Measurements from ENCODE around the gene PDE11A.
A peak's percentile ranks its signal among the peaks of the same experiment; 100 is the strongest.

Gene PDE11A

DNA sequence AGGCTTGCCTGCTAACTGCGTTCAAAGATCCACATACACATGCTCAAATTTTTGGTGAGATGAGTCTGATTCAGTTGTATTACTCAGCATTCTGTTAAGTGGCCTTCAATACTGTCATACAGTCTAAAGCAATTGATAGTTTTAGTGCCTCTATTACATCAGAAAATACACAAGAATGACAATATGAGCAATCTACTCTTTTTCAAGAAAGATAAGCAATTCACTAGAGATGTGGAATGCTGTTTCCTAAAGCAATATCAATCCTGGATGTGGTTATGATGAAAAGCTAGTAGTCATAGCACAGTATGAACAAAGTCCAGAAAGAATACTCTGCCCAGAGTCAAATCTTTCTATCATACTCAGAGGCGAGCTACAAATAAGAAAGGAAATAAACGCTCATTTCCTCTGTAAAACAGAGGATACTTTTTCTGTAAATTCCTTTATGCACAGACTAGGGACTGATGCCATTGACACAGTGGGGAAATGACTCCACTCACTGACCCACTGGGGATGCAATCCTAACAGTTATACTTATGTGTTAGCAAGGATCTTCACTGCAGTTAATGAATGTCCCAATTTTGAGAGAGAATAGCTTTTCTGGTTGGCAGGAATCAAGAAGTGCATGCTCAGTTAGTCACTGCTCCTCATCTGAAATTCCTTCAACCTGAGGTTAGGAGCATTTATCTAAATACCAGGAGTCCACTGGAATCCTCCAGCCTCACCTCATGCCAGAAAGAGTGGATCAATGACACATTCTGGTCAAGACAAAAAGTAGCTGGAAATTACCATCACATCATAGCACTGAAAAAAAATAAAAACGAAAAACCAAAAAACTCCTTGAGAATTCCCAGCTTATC lies 83.3 kb downstream of the PDE11A start:
- TF ChIP-seq, protein P1, sequence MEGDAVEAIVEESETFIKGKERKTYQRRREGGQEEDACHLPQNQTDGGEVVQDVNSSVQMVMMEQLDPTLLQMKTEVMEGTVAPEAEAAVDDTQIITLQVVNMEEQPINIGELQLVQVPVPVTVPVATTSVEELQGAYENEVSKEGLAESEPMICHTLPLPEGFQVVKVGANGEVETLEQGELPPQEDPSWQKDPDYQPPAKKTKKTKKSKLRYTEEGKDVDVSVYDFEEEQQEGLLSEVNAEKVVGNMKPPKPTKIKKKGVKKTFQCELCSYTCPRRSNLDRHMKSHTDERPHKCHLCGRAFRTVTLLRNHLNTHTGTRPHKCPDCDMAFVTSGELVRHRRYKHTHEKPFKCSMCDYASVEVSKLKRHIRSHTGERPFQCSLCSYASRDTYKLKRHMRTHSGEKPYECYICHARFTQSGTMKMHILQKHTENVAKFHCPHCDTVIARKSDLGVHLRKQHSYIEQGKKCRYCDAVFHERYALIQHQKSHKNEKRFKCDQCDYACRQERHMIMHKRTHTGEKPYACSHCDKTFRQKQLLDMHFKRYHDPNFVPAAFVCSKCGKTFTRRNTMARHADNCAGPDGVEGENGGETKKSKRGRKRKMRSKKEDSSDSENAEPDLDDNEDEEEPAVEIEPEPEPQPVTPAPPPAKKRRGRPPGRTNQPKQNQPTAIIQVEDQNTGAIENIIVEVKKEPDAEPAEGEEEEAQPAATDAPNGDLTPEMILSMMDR (conservative IDR thresholded peaks at IDR 0.05; ENCODE audit: low read length) = no peak
- peak; percentile 88 for DNase-seq (ENCODE audit: low read depth)
- H3K4me3 ChIP-seq (ENCODE audit: low read length) = no peak overlapping the region

DNA sequence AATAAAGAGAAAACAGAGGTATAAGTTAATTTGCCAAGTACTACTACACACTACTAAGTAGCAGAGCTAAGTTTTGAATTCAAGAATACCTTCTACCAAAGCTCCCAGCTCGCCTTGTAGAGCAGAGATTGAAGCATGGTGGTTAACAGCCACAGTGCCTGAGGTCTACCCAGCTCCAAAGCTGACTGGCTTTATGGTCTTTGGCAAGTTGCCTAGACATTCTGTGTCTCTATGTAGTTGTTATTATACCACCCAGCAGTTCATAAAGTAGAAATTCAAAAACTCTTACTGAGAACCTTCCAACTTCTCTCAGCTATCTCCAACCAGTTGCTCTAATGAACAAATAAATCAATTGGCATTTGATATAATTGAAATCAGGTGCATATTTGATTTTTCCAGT lies 87.8 kb downstream of the PDE11A start:
- TF ChIP-seq, protein P1 (conservative IDR thresholded peaks at IDR 0.05; ENCODE audit: low read length) = no peak
- no peak overlapping the region for H3K4me3 ChIP-seq (ENCODE audit: low read length)
- peak; percentile 47 for DNase-seq (ENCODE audit: low read depth)

- TF ChIP-seq, protein P1 (conservative IDR thresholded peaks at IDR 0.05; ENCODE audit: low read length) = peak; percentile 98
- no peak overlapping the region for H3K4me3 ChIP-seq (ENCODE audit: low read length)
- peak; percentile 75 for DNase-seq (ENCODE audit: low read depth)
Observed at GRCh38 chr2:177983183-177983788, 89.3 kb downstream of the PDE11A start.

DNA sequence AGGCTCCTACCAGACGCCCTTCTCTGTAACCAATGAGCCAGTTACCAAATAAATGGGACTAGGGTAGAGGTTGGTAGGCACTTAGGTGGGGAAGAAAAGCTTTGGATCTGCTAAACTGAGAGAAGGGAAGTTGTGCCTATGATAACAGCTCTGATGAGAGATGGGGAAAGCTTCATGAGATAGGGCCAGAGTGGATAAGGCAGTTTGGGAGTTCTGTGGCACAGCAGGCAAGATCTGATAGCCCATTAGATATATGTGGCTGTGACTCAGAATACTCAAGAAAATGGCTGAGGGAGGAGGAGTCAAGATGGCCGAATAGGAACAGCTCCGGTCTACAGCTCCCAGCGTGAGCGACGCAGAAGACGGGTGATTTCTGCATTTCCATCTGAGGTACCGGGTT lies 99.8 kb downstream of the PDE11A start:
- no peak for DNase-seq (ENCODE audit: low read depth)
- H3K4me3 ChIP-seq (ENCODE audit: low read length) = no peak overlapping the region
- TF ChIP-seq, protein P1 (conservative IDR thresholded peaks at IDR 0.05; ENCODE audit: low read length) = no peak

DNA sequence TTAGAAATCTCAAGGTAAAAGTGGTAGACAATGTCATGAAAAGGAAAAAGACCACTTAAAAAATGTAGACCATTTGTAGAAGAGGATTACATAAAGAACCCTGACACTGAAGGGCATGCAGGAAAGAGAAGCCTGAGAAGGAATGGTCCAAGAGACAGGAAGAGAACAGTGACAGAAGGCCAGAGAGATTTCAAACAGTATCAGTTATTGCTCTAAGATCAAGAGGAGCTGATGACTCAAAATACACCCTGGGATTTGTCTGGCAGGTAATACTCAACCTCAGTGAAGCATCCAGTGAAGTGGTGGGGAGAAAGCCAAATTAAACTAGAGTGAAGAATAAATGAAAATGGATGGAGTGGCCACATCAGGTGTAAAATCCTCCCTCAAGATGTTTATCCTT lies 100.5 kb downstream of the PDE11A start:
- DNase-seq (ENCODE audit: low read depth) = no peak
- TF ChIP-seq, protein P1 (conservative IDR thresholded peaks at IDR 0.05; ENCODE audit: low read length) = no peak
- no peak overlapping the region for H3K4me3 ChIP-seq (ENCODE audit: low read length)

GRCh38 chr2:177970670-177971454 lies 101.7 kb downstream of the PDE11A start:
- no peak overlapping the region for H3K4me3 ChIP-seq (ENCODE audit: low read length)
- DNase-seq (ENCODE audit: low read depth) = no peak
- TF ChIP-seq, protein P1 (conservative IDR thresholded peaks at IDR 0.05; ENCODE audit: low read length) = no peak

All from AG10803 (cell line).